VCaP (cell line): ENCODE measurements around the gene SRRM1.

Source experiments
- H3K27ac ChIP-seq: fragments of 450-650 bp; 2 replicates; pipeline ENCODE4 v1.5.1; 2017
- TF ChIP-seq, protein P1 (sequence below): fragments of 450-650 bp; conservative IDR thresholded peaks from 2 replicates; pipeline ENCODE4 v1.5.1; 2017; ENCODE audit warnings: mild to moderate bottlenecking, moderate library complexity

SRRM1 gene

GRCh38 chr1:24635195-24635843 is 7.8 kb upstream of the SRRM1 start:
- H3K27ac ChIP-seq: no peak overlapping the region
- TF ChIP-seq, protein P1, sequence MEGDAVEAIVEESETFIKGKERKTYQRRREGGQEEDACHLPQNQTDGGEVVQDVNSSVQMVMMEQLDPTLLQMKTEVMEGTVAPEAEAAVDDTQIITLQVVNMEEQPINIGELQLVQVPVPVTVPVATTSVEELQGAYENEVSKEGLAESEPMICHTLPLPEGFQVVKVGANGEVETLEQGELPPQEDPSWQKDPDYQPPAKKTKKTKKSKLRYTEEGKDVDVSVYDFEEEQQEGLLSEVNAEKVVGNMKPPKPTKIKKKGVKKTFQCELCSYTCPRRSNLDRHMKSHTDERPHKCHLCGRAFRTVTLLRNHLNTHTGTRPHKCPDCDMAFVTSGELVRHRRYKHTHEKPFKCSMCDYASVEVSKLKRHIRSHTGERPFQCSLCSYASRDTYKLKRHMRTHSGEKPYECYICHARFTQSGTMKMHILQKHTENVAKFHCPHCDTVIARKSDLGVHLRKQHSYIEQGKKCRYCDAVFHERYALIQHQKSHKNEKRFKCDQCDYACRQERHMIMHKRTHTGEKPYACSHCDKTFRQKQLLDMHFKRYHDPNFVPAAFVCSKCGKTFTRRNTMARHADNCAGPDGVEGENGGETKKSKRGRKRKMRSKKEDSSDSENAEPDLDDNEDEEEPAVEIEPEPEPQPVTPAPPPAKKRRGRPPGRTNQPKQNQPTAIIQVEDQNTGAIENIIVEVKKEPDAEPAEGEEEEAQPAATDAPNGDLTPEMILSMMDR: peak; percentile 80

- no peak overlapping the region for H3K27ac ChIP-seq
- TF ChIP-seq, protein P1: no peak
These were observed 6.3 kb upstream of the SRRM1 start for GRCh38 chr1:24636661-24637357.

DNA sequence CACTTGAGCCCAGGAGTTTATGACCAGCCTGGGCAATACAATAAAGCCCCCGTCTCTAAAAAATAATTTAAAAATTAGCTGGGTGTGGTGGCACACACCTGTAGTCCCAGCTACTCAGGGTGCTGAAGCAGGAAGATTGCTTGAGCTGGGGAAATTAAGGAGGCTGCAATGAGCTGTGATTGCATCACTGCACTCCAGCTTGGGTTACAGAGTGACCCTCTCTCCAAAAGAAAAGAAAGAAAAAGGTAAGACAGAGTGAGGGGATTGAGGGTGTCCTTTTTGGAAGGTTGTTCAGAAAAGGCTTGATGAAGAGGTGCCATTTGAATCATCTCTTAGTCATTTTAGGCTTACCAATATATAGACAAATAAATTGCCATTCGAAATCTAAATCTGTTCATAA is 4.0 kb upstream of the SRRM1 start:
- H3K27ac ChIP-seq: no peak overlapping the region
- TF ChIP-seq, protein P1: no peak

DNA sequence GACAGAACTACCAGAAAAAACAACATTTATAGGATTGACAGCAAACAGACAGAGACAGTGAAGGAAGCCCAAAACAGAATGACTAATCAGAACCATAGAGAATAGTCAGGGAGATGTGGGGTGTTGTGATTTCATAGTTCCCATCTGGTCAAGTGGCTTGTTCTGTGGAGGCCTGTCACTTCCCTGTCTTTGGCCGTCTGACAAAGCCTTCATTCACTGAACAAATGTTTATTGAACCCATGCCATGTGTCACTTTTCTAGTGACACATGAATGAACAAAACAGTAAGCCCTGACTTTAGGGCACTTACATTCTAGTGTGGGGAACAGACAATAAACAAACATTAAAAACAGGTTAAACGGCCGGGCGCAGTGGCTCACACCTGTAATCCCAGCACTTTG is 3.2 kb upstream of the SRRM1 start:
- no peak overlapping the region for H3K27ac ChIP-seq
- TF ChIP-seq, protein P1: no peak

DNA sequence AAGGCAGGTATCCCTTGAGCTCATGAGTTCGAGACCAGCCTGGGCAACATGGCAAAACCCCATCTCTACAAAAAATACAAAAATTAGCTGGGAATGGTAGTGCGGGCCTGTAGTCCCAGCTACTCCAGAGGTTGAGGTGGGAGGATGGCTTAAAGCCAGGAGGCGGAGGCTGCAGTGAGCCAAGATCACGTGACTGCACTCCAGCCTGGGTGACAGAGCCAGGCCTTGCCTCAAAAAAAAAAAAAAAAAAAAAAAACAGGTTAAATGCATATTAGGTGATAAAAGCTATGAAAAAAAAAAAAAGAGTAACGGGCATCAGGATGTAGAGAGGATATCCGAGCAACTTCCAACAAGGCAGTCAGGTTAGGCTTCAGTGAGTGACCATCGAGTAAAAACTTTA is 2.8 kb upstream of the SRRM1 start:
- TF ChIP-seq, protein P1: no peak
- peak overlapping the region; percentile 97; the same call in 1 of the 2 replicates for H3K27ac ChIP-seq

- TF ChIP-seq, protein P1: no peak
- peak overlapping the region; percentile 97 for H3K27ac ChIP-seq
These were observed 1.4 kb upstream of the SRRM1 start for GRCh38 chr1:24641646-24642151.

- peak overlapping the region; percentile 97 for H3K27ac ChIP-seq
- TF ChIP-seq, protein P1: no peak
These were observed 429 bp downstream of the SRRM1 start for GRCh38 chr1:24643363-24644099.
